Cerebellar cortex (tissue), 1 donor: ENCODE data around the gene FBXL15.

Experiments
- DNase-seq: peaks from one replicate; pipeline ENCODE4 v3.0.0-alpha.2; 2015; ENCODE audit warnings: low spot score

The FBXL15 gene

GRCh38 chr10:102397222-102398171, 23.1 kb upstream of the FBXL15 start:
- DNase-seq: no peak

GRCh38 chr10:102398172-102399020, 22.2 kb upstream of the FBXL15 start:
- no peak for DNase-seq

- peak; percentile 84 for DNase-seq
Measured at GRCh38 chr10:102399217-102400021, 21.2 kb upstream of the FBXL15 start.

- DNase-seq: no peak
Measured at GRCh38 chr10:102400076-102400475, 20.6 kb upstream of the FBXL15 start.

- DNase-seq: no peak
Measured at GRCh38 chr10:102400598-102401341, 19.9 kb upstream of the FBXL15 start.

GRCh38 chr10:102401342-102401654, 19.3 kb upstream of the FBXL15 start:
- no peak for DNase-seq

GRCh38 chr10:102401735-102402511, 18.7 kb upstream of the FBXL15 start:
- DNase-seq: no peak

- DNase-seq: no peak
Measured at GRCh38 chr10:102402512-102402896, 18.1 kb upstream of the FBXL15 start.

- DNase-seq: no peak
Measured at GRCh38 chr10:102403115-102403514, 17.5 kb upstream of the FBXL15 start.

- no peak for DNase-seq
Measured at GRCh38 chr10:102404361-102405107, 16.1 kb upstream of the FBXL15 start.

GRCh38 chr10:102405108-102405571, 15.5 kb upstream of the FBXL15 start:
- DNase-seq: no peak

GRCh38 chr10:102405632-102406031, 15.0 kb upstream of the FBXL15 start:
- DNase-seq: no peak

- no peak for DNase-seq
Measured at GRCh38 chr10:102406815-102407214, 13.8 kb upstream of the FBXL15 start.

GRCh38 chr10:102407425-102408130, 13.1 kb upstream of the FBXL15 start:
- no peak for DNase-seq

GRCh38 chr10:102408131-102408727, 12.4 kb upstream of the FBXL15 start:
- no peak for DNase-seq

- DNase-seq: no peak
Measured at GRCh38 chr10:102408728-102409603, 11.7 kb upstream of the FBXL15 start.

GRCh38 chr10:102409604-102410428, 10.8 kb upstream of the FBXL15 start:
- no peak for DNase-seq
